Loucy (cell line): ENCODE results near the gene PLAAT2.

Source experiments
- EZH2phosphoT487 ChIP-seq: fragments of 200-600 bp; IDR thresholded peaks from 2 replicates; pipeline ENCODE4 v1.6.1; 2018; ENCODE audit warnings: antibody characterized with exemption, mild to moderate bottlenecking, moderate library complexity, borderline replicate concordance
- TF ChIP-seq, protein P1 (sequence below): fragments of 200-600 bp; sonication (generic); conservative IDR thresholded peaks from 2 replicates; pipeline ENCODE4 v1.5.1; 2014; ENCODE audit warnings: mild to moderate bottlenecking, antibody characterized with exemption, low read length

DNA sequence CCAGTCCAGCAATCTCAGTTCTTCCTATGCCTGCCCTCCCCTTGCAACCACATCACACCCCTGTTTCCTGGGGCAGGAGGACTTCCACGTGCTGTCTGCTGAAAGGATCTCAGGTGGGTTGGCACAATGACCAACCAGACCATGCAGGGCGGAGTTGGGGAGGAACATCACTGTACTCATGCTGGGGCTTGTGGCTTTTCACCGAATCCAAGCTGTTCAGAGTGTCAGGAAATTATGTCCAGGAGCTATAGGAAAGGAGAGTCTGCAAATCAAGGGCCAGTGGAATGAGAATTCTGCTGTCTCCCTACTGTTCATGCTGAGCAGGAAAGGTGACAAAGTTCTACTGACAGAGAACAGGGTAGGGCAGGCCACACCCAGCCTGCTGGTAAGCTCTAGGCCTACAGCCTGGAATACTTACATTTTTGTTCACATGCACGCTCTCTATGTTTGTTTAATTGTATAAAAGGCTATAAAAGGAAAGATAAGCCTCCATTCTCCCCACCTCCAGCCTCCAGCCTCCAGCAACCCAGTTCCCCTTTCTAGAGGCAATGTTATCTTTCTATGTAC lies 1.7 kb upstream of the PLAAT2 start:
- TF ChIP-seq, protein P1, sequence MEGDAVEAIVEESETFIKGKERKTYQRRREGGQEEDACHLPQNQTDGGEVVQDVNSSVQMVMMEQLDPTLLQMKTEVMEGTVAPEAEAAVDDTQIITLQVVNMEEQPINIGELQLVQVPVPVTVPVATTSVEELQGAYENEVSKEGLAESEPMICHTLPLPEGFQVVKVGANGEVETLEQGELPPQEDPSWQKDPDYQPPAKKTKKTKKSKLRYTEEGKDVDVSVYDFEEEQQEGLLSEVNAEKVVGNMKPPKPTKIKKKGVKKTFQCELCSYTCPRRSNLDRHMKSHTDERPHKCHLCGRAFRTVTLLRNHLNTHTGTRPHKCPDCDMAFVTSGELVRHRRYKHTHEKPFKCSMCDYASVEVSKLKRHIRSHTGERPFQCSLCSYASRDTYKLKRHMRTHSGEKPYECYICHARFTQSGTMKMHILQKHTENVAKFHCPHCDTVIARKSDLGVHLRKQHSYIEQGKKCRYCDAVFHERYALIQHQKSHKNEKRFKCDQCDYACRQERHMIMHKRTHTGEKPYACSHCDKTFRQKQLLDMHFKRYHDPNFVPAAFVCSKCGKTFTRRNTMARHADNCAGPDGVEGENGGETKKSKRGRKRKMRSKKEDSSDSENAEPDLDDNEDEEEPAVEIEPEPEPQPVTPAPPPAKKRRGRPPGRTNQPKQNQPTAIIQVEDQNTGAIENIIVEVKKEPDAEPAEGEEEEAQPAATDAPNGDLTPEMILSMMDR, result no peak
- no peak for TF ChIP-seq EZH2phosphoT487
